Colon (tissue), 2 donors: ENCODE data around the gene MYOM3.

Experiments
- FAIRE-seq: peaks from 2 replicates; lab custom pipeline; 2012; peaks lifted over from hg19 to GRCh38; lab: Jason Lieb, UNC
- donor health status: control.
- donor health status: control.

Gene MYOM3

GRCh38 chr1:24111996-24112779, at the start of gene MYOM3:
Gene MYOM3 (minus strand): TSS chr1:24112135. CDS start chr1:24108636, 3,499 bp downstream.
- no peak for FAIRE-seq

GRCh38 chr1:24161270-24161669, 49.3 kb upstream of the MYOM3 start:
- FAIRE-seq, result no peak

- no peak for FAIRE-seq
These were observed 47.4 kb upstream of the MYOM3 start for GRCh38 chr1:24159366-24159765.

GRCh38 chr1:24157918-24158481, 46.1 kb upstream of the MYOM3 start:
- no peak for FAIRE-seq

- FAIRE-seq, result no peak
These were observed 44.8 kb upstream of the MYOM3 start for GRCh38 chr1:24156542-24157260.

- FAIRE-seq, result no peak
These were observed 43.3 kb upstream of the MYOM3 start for GRCh38 chr1:24155011-24155782.

GRCh38 chr1:24154215-24154614, 42.3 kb upstream of the MYOM3 start:
- no peak for FAIRE-seq

GRCh38 chr1:24152631-24153494, 40.9 kb upstream of the MYOM3 start:
- no peak for FAIRE-seq

- no peak for FAIRE-seq
These were observed 39.2 kb upstream of the MYOM3 start for GRCh38 chr1:24151175-24151533.

GRCh38 chr1:24150234-24151174, 38.6 kb upstream of the MYOM3 start:
- no peak for FAIRE-seq

GRCh38 chr1:24149866-24150233, 37.9 kb upstream of the MYOM3 start:
- FAIRE-seq, result no peak

- FAIRE-seq, result no peak
These were observed 35.9 kb upstream of the MYOM3 start for GRCh38 chr1:24147816-24148215.

GRCh38 chr1:24147194-24147593, 35.3 kb upstream of the MYOM3 start:
- no peak for FAIRE-seq

GRCh38 chr1:24142546-24143534, 30.9 kb upstream of the MYOM3 start, which contains the start of gene IL22RA1:
Gene IL22RA1 (minus strand): TSS chr1:24143140. CDS start chr1:24143082, 58 bp downstream.
- no peak for FAIRE-seq

GRCh38 chr1:24141311-24141997, 29.5 kb upstream of the MYOM3 start:
- no peak for FAIRE-seq

- FAIRE-seq, result no peak
These were observed 28.8 kb upstream of the MYOM3 start for GRCh38 chr1:24140741-24141181.

- no peak for FAIRE-seq
These were observed 28.0 kb upstream of the MYOM3 start for GRCh38 chr1:24139841-24140425.

GRCh38 chr1:24139222-24139489, 27.2 kb upstream of the MYOM3 start:
- FAIRE-seq, result no peak
